DMS79 (cell line): ENCODE data around the gene RBL2.
A peak's percentile ranks its signal among the peaks of the same experiment; 100 is the strongest.
"Not testable (repeated sequence)": the region's sequence is repeated elsewhere in the genome, so short reads cannot be mapped to it uniquely, and the experiment has no call there.

Experiments
- DNase-seq: peaks from one replicate; lab custom pipeline; 2025; lab: John Stamatoyannopoulos, UW

The RBL2 gene

GRCh38 chr16:53434377-53435065 lies at the start of gene RBL2:
Gene RBL2 (plus strand): TSS chr16:53434471. CDS start chr16:53434557, 86 bp downstream.
- peak; percentile 15 for DNase-seq

DNA sequence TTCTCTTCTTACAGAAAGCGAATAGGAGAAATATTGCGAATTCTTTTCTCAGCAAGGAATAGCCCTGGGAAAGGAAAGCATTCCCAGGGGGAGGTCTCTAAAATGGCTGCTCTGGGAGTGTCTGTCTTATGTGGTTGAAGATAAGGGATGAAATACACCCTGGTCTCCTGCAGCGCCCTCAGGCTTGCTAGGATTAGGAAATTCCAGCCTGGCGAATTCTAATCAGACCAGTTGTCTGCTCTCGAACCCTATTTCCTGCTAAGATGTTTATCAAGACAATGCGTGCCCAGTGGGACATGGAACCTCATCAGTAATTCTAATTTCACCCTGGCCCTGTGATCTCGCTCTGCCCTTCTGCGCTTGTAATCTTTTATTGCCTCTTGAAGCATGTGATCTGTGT lies 49.7 kb upstream of the RBL2 start:
- not testable (repeated sequence) for DNase-seq

- no peak for DNase-seq
These were observed 29.3 kb upstream of the RBL2 start for GRCh38 chr16:53404959-53405358.

DNA sequence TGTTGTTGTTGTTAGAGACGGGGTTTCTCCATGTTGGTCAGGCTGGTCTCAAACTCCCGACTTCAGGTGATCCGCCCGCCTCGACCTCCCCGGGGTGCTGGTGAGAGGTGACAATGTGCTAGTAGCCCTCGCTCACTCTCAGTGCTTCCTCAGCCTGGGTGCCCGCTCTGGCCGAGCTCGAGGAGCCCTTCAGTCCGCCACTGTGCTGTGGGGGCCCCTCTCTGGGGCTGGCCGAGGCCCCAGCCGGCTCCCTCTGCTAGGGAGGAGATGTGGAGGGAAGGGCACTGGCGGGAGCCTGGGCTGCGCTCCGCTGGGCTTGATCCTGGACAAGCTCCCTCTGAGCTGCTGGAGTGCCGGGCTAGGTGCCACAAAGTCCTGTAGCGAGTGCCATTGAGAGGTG lies 21.7 kb upstream of the RBL2 start:
- no peak for DNase-seq

DNA sequence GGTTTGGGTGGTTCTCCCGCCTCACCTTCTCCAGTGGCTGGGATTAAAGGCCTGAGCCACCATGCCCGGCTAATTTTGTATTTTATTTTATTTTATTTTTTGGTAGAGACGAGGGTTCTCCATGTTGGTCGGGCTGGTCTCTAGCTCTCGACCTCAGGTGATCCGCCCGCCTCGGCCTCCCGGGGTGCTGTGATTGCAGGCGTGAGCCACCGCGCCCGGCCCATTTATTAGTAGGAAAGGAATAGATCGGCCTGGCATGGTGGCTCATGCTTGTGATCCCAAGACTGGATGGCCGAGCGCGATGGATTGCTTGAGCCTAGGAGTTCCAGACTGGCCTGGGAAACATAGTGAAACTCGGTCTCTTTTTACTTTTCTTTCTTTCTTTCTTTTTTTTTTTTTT lies 20.4 kb upstream of the RBL2 start:
- no peak for DNase-seq

DNA sequence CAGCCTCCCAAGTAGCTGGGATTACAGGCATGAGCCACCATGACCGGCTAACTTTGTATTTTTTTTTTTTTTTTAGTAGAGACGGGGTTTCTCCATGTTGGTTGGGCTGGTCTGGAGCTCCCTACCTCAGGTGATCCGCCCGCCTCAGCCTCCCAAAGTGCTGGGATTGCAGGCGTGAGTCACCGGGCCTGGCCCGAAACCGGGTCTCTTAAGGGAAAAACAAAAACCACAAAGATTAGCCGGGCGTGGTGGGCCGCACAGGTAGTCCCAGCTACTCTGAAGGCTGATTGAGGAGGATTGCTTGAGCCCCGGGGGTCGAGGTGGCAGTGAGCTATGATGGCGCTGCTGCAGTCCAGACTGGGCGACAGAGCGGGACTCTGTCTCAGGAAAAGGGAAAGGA lies 19.9 kb upstream of the RBL2 start:
- no peak for DNase-seq

GRCh38 chr16:53415504-53415903 lies 18.8 kb upstream of the RBL2 start:
- no peak for DNase-seq

- DNase-seq, result no peak
These were observed 17.3 kb upstream of the RBL2 start for GRCh38 chr16:53417011-53417410.

GRCh38 chr16:53417976-53418375 lies 16.3 kb upstream of the RBL2 start:
- no peak for DNase-seq

- DNase-seq, result not testable (repeated sequence)
These were observed 14.9 kb upstream of the RBL2 start for GRCh38 chr16:53419383-53419709.

GRCh38 chr16:53421248-53421647 lies 13.0 kb upstream of the RBL2 start:
- no peak for DNase-seq

GRCh38 chr16:53423968-53424367 lies 10.3 kb upstream of the RBL2 start:
- not testable (repeated sequence) for DNase-seq

DNA sequence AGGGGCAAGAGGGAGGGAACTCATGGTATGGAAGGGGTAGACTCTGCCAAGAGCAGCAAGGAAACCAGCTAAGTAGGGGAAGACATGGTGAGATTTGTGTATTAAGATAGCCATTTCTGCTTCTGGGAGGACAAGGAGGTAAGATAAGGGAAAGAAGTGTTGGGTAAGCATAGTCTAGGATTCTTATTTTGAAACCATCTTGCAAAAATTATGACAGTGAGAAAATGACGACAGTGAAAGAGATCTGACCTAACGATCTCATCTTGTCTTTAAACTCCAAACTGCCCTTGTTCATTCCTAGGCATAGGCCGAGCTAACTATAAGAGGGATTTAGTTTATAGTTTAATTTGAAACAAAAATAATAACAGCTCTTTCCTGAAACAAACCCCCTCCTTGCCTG lies 5.6 kb upstream of the RBL2 start:
- DNase-seq, result no peak

DNA sequence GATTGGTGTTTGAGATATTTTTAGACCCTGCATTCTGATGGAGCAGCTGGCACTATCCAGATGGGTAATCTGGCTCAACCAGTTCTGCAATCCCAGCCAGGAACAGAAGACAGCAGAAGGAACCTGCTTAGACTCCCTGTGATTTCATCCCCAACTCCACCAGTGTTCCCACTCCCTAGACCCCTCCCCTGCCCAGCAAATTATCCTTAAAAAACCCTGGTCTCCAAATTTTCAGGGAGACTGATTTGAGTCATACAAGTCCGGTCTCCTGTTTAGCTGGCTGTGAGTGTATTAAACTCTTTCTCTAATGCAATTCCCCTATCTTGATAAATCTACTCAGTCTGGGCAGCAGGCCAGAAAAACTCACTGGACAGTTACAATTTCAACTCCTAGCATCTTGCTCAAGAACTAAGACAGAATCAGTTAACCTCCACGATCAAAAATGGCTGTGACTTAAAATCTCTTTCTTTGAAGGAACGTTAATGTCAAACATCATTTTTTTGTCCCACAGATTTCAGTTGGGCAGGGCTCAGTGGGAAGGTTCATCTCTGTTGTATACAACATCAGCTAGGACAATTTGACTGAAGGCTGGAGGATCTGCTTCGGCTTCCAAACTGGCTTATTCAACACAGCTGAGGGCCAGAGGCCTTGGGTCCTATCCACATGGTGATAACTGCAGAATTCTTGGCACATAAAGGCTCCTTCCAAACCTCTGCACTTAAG lies 4.9 kb upstream of the RBL2 start:
- DNase-seq, result peak; percentile 3

- no peak for DNase-seq
These were observed 3.9 kb upstream of the RBL2 start for GRCh38 chr16:53430363-53430762.

DNA sequence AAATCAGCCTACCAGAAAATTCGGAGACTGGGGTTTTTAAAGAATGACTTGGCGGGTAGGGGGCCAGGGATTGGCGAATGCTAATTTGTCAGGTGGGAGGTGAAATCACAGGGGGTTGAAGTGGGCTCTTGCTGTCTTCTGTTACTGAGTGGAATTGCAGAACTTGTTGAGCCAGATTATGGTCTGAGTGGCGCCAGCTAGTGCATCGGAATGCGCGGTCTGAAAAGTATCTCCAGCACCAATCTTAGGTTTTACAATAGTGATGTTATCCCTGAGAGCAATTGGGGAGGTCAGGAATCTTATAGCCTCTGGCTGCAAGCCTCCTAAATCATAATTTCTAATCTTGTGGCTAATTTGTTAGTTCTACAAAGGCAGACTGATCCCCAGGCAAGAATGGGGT lies 762 bp upstream of the RBL2 start:
- no peak for DNase-seq

- no peak for DNase-seq
These were observed 318 bp upstream of the RBL2 start for GRCh38 chr16:53433930-53434376.

- peak; percentile 41 for DNase-seq
These were observed 906 bp downstream of the RBL2 start for GRCh38 chr16:53435066-53435688.

DNA sequence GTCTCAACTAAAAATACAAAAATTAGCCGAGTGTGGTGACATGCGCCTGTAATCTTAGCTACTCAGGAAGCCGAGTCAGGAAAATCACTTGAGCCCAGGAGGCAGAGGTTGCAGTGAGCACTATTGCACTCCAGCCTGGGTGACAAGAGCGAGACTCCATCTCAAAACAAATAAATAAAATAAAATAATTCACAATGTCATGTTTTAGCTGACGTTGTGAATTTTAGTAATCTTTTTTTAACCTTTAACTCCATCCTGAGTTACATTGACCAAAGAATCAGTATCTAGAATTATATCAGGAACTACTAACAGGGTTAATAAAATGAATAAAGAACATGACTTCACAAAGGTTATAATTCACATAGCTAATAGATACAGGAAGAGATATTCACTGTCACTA lies 5.9 kb downstream of the RBL2 start:
- DNase-seq, result no peak

GRCh38 chr16:53445534-53445933 lies 11.3 kb downstream of the RBL2 start:
- DNase-seq, result no peak

DNA sequence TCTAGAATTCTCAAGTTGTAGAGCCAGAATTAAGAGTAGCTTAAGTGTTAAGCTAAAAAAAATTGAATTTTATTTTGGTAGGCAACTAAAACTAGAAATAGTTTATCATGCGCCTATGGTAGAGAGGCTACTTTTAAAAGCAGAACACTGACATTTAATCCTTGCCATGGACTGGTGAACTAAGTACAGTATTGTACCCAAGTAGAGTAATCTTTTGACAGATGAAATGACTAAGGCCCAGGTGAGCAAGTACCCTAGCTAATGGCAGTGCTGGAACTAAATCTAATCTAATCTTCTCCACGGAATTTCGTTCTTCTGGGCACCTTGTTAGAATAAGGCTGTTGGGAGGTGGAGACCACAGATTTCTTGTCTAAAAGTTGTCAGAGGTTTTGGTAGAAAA lies 11.8 kb downstream of the RBL2 start:
- DNase-seq, result no peak

GRCh38 chr16:53449816-53450517 lies 15.7 kb downstream of the RBL2 start:
- DNase-seq, result no peak

DNA sequence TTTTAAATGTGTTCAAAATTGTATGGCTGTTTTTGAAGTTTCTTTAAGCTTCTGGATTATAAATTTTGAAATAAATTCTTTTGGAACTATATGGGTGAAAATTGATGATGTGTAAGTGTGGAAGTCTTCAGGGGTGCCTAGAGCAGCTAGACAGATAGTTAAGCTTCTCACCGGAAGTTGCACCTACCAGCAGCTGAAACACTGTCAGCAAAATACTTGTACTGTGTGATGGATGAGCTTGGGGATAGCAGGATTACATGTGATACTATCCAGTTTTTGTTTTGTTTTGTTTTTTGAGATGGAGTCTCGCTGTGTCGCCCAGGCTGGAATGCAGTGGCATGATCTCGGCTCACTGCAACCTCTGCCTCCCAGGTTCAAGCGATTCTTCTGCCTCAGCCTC lies 19.7 kb downstream of the RBL2 start:
- DNase-seq, result no peak
